ENCODE measurements around the gene PCDH15.
"Not testable (repeated sequence)": the region's sequence is repeated elsewhere in the genome, so short reads cannot be mapped to it uniquely, and the experiment has no call there.

PCDH15 gene

DNA sequence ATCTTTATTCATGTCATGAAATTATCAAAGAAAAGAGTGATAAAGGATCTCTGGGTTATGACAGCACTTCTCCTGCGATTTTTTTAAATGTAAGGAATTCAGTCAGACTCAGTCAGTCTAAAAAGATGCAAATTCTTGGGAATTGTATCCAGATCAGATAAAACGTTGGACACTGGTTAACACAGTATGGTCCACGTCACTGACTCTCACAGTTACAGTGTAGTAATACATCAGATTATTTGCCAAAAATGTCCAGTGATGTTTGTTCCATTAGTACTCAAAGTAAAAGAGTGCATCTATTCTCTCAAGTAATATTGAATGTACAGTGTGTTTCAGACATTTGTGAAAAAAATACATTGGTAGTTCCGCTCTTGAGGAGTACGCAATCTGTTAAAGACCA lies 224.5 kb downstream of the PCDH15 start:
- Histone ChIP-seq H3K9me3 (ENCODE audit: control insufficient read depth, insufficient read depth, low read length) (no peaks in the 10 kb centered on the region), H3K9ac (ENCODE audit: low read depth, low read length) (no peak overlapping the region), H3K36me3 (ENCODE audit: insufficient read depth, low read length) (no peaks in the 10 kb centered on the region), H3K4me1 (ENCODE audit: insufficient read depth, low read length) (no peaks in the 10 kb centered on the region)

DNA sequence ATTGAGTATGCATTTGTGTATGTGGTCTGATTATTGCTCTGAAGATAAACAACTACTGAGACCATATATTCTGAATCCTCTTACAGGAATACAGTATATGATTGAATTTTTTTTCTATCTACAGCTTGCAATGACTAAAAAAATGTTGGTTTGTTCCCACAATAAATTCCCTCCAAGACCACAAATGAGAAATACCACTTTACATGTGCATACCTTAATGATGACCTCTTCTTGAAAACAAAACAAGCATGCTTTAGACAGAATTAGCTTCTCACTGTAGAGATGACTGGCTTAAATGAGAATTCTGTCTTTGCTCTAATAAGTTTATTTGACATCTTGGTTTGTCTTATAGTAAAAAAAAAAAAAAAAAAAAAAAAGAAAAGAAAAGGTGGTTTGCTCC lies 241.5 kb downstream of the PCDH15 start:
- H3K4me1 ChIP-seq (ENCODE audit: insufficient read depth, low read length), result no peaks in the 10 kb centered on the region
- H3K9me3 ChIP-seq (ENCODE audit: control insufficient read depth, insufficient read depth, low read length), result no peaks in the 10 kb centered on the region

DNA sequence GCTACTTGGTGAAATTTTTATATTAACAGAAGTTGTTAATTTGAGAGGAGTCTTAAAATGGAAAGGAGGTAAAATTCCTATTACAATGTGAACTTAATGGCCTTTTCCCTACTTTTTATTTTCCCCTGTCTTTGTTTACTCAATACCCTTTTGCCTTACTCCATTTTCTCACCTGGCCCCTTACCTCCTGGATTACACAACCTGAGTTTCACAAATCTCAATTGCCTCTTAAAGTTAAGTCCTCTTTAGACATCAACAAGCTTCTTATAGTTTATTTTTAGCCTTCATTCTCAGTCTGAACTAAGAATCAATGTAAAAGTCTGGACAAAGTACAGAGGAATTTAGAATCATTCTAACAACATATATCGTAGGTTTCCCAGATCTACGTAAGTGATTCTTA lies 247.0 kb downstream of the PCDH15 start:
- no peaks in the 10 kb centered on the region for H3K4me1 ChIP-seq (ENCODE audit: insufficient read depth, low read length)
- H3K9ac ChIP-seq (ENCODE audit: low read depth, low read length), result no peak overlapping the region
- H3K9me3 ChIP-seq (ENCODE audit: control insufficient read depth, insufficient read depth, low read length), result no peaks in the 10 kb centered on the region
- H3K36me3 ChIP-seq (ENCODE audit: insufficient read depth, low read length), result no peaks in the 10 kb centered on the region

More for the DNA sequence above, 241.5 kb downstream of the PCDH15 start:
- H3K9ac ChIP-seq (ENCODE audit: low read depth, low read length), result no peak overlapping the region
- H3K36me3 ChIP-seq (ENCODE audit: insufficient read depth, low read length), result no peaks in the 10 kb centered on the region

DNA sequence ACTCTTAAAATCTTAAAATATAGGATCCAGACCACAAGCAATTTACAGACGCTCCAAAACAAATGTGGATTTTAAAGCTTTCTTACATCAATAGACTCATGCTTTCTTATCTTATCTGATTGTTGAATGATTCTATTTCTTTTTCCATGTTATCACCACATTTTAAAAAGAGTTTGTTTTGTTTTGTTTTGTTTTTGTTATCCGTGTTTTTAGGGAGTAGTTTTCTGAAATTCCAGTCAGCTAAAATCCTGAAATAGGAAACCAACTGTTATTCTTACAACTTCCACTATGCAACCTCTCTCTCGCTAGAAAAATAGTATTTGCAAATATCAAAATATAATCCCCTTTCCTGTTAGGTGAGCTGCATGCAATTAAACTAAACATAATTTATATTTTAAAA lies 251.0 kb downstream of the PCDH15 start:
- no peak overlapping the region for H3K9ac ChIP-seq (ENCODE audit: low read depth, low read length)
- no peaks in the 10 kb centered on the region for H3K4me1 ChIP-seq (ENCODE audit: insufficient read depth, low read length)
- H3K9me3 ChIP-seq (ENCODE audit: control insufficient read depth, insufficient read depth, low read length), result no peaks in the 10 kb centered on the region
- H3K36me3 ChIP-seq (ENCODE audit: insufficient read depth, low read length), result no peaks in the 10 kb centered on the region

DNA sequence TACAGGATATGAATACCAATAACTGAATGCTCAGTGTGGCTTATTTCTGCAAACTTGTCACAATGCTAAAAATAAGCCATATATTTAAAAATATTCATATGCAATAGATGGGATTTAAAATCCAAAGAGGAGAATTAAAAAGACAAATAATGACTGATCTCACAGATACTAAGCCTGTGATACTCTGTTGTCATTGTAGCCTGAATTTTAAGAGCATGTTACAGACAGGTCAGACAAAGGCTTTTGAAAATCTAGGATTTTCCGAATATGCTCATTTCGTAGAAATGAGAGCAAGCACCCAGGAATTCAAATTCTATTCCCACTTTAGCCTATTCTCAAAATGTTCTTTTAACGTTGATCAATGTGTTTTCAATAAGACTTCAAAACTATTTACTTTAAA lies 269.7 kb downstream of the PCDH15 start:
- Histone ChIP-seq H3K9ac (ENCODE audit: low read depth, low read length) (no peak overlapping the region), H3K36me3 (ENCODE audit: insufficient read depth, low read length) (no peaks in the 10 kb centered on the region), H3K9me3 (ENCODE audit: control insufficient read depth, insufficient read depth, low read length) (no peaks in the 10 kb centered on the region), H3K4me1 (ENCODE audit: insufficient read depth, low read length) (no peaks in the 10 kb centered on the region)

DNA sequence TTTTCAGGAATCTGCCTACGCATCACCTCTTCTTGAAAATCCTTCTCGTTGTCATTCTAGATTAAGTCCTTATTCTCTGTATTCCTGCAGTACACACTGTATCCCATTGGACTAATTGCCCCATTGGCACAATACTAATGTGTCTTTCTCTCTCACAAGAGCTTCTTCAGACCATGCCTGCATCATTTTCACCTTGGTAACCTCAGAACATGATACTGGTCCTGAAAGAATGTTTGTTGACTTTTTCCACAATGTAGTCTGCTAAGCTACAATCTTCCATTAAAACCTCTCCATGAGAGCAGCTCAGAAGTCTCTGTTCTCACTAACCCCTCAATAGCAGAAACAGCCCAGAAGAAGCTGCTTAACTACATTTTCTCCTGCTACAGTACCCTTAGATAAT lies 270.7 kb downstream of the PCDH15 start:
- no peak overlapping the region for H3K9ac ChIP-seq (ENCODE audit: low read depth, low read length)
- no peaks in the 10 kb centered on the region for H3K9me3 ChIP-seq (ENCODE audit: control insufficient read depth, insufficient read depth, low read length)
- H3K36me3 ChIP-seq (ENCODE audit: insufficient read depth, low read length), result no peaks in the 10 kb centered on the region
- no peaks in the 10 kb centered on the region for H3K4me1 ChIP-seq (ENCODE audit: insufficient read depth, low read length)

DNA sequence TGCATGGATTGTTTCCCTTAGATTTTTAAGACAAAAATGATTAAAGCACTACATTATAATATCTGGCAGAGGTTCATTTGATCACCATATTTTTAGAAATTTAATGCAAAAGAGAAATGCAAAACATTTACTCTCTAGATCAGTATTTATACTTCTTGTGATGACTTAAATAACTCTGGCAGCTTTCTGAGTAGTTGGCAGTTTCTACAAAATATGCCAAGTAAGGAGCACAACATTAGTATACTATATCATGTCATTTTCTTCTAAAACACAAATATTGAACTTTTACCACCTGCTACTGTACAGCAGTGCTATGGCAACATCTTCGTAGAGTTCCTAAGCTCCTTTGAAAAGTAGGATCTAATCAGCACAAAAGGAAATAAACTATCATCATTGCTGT lies 275.2 kb downstream of the PCDH15 start:
- H3K36me3 ChIP-seq (ENCODE audit: insufficient read depth, low read length), result no peaks in the 10 kb centered on the region
- no peak overlapping the region for H3K9ac ChIP-seq (ENCODE audit: low read depth, low read length)
- no peaks in the 10 kb centered on the region for H3K4me1 ChIP-seq (ENCODE audit: insufficient read depth, low read length)
- H3K9me3 ChIP-seq (ENCODE audit: control insufficient read depth, insufficient read depth, low read length), result no peaks in the 10 kb centered on the region

DNA sequence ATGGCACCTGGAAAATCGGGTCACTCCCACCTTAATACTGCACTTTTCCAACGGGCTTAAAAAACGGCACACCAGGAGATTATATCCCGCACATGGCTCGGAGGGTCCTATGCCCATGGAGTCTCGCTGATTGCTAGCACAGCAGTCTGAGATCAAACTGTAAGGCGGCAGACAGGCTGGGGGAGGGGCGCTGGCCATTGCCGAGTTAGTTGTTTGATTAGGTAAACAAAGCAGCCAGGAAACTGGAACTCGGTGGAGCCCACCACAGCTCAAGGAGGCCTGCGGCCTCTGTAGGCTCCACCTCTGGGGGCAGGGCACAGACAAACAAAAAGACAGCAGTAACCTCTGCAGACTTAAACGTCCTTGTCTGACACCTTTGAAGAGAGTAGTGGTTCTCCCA lies 285.8 kb downstream of the PCDH15 start:
- H3K4me1 ChIP-seq (ENCODE audit: insufficient read depth, low read length), result not testable (repeated sequence)

DNA sequence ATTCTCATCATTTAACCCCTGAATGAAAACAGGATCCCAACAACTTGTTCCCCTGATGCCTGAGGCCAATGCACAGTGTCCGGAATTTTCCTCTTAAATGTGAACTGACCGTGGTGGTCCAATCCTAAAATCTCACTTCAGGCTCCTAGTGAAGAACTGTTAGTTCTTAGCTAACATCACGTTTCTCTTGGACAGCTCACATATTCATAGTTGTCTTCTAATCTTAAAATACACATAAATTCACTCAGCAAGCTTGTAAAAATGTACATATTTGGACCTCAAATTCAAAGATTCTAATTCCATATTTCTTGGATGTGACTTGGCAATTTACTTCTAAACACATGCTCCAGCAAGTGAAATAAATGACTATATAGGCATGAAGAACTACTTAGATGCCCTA lies 297.2 kb downstream of the PCDH15 start:
- Histone ChIP-seq H3K4me1 (ENCODE audit: insufficient read depth, low read length) (no peaks in the 10 kb centered on the region), H3K9ac (ENCODE audit: low read depth, low read length) (no peak overlapping the region), H3K36me3 (ENCODE audit: insufficient read depth, low read length) (no peaks in the 10 kb centered on the region), H3K9me3 (ENCODE audit: control insufficient read depth, insufficient read depth, low read length) (no peaks in the 10 kb centered on the region)

More for the DNA sequence above, 285.8 kb downstream of the PCDH15 start:
- H3K36me3 ChIP-seq (ENCODE audit: insufficient read depth, low read length); H3K9ac ChIP-seq (ENCODE audit: low read depth, low read length); H3K9me3 ChIP-seq (ENCODE audit: control insufficient read depth, insufficient read depth, low read length): not testable (repeated sequence)

DNA sequence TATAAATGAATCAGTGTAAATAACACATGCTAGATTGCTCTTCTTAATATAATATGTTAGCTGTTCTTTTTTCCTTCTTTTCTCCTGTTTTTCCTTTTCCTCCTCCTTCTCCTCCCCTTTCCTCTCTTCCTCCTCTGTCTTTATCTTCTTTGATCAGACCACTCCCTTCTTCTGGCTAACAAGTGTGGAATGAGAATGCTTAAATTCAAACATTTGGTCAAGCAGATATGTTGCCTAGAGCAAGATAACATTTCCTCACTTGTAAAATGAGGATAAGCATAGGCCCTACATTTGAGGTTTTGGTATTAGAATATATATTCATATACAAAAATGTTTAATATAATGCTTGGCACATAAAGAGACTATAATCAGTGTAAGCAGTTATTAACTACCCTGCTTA lies 299.1 kb downstream of the PCDH15 start:
- Histone ChIP-seq H3K9ac (ENCODE audit: low read depth, low read length) (no peak overlapping the region), H3K36me3 (ENCODE audit: insufficient read depth, low read length) (no peaks in the 10 kb centered on the region), H3K4me1 (ENCODE audit: insufficient read depth, low read length) (no peaks in the 10 kb centered on the region), H3K9me3 (ENCODE audit: control insufficient read depth, insufficient read depth, low read length) (no peaks in the 10 kb centered on the region)

DNA sequence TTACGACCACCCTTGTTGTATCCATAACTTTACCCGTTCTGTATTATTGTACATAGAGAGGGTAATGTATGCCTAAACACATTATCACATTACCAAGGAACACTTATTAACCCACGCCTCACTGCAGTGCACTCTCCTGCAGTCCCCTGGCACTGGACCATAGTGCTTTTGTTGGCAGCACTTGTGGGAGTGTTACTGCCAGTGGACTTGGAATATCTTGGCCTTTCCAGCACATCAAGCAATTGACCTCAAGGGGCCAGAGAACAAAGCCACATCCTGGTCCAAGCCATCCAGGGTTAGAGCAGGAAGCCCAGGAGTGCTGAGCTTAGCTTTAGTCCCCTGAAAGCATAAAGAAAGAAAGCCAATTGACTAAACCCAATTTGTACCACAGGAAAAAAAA lies 304.2 kb downstream of the PCDH15 start:
- no peaks in the 10 kb centered on the region for H3K4me1 ChIP-seq (ENCODE audit: insufficient read depth, low read length)
- H3K9ac ChIP-seq (ENCODE audit: low read depth, low read length), result no peak overlapping the region
- H3K36me3 ChIP-seq (ENCODE audit: insufficient read depth, low read length), result no peaks in the 10 kb centered on the region
- no peaks in the 10 kb centered on the region for H3K9me3 ChIP-seq (ENCODE audit: control insufficient read depth, insufficient read depth, low read length)

DNA sequence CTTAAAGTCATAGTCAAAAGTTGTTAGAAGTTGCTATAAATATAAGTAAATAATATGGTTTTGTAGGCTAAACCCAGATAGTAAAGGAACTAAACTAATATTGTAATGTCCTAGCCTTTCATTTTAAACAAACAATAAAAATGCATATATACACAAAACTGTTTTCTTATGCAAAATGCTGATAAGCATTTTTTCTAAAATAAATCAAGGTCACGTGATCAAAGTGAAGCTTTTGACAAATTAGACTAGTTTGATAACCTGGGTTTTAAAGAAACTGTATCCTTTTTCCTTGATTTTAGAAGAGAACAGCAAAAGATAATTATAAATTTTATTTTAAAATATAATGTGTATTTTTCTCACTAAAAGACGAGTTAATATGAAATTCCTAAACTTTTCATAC lies 313.3 kb downstream of the PCDH15 start:
- Histone ChIP-seq H3K4me1 (ENCODE audit: insufficient read depth, low read length) (no peaks in the 10 kb centered on the region), H3K36me3 (ENCODE audit: insufficient read depth, low read length) (no peaks in the 10 kb centered on the region), H3K9me3 (ENCODE audit: control insufficient read depth, insufficient read depth, low read length) (peaks cover 4% of the 10 kb centered on the region; the same call in 1 of the 2 replicates), H3K9ac (ENCODE audit: low read depth, low read length) (no peak overlapping the region)

DNA sequence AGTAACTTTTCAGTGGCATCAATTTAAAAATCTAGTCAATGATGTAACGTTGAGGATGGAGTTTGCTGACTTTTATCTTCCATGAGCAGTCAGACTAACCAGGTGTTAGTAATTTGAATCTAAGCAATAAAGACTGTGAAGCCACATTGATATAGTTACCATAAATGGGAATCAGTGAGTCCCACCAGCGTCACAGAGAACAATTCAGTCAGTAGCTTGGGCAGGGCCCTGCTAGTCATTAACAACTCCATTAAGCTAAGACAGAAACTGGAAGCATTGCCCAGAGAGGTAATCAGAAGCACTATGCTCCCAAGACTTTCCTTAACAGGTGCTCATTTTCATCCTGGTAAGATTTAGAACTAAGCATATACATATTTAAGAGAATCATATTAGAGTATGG lies 315.1 kb downstream of the PCDH15 start:
- peaks cover 4% of the 10 kb centered on the region; the same call in 1 of the 2 replicates for H3K9me3 ChIP-seq (ENCODE audit: control insufficient read depth, insufficient read depth, low read length)
- H3K4me1 ChIP-seq (ENCODE audit: insufficient read depth, low read length), result no peaks in the 10 kb centered on the region
- no peaks in the 10 kb centered on the region for H3K36me3 ChIP-seq (ENCODE audit: insufficient read depth, low read length)
- no peak overlapping the region for H3K9ac ChIP-seq (ENCODE audit: low read depth, low read length)

DNA sequence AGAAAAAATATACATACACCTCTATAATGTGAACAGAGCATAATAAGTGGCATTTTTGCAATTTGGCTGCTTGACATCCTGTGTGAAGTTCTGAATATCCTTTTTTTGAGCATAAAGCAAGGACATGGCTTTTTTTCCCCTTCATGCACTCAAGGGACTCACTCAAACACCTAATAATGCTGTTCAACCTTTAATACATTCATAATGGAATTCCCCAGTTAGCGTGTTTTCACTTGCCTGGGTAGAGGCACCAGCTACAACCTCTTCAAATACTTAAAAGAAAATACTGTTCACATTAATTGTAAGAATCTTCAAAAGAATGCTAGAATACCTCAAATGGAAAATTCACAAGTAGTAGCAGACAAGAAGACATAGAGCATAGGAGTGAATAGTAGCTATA lies 316.8 kb downstream of the PCDH15 start:
- H3K9me3 ChIP-seq (ENCODE audit: control insufficient read depth, insufficient read depth, low read length), result peaks cover 4% of the 10 kb centered on the region; the same call in 1 of the 2 replicates
- no peak overlapping the region for H3K9ac ChIP-seq (ENCODE audit: low read depth, low read length)
- no peaks in the 10 kb centered on the region for H3K4me1 ChIP-seq (ENCODE audit: insufficient read depth, low read length)
- H3K36me3 ChIP-seq (ENCODE audit: insufficient read depth, low read length), result no peaks in the 10 kb centered on the region

DNA sequence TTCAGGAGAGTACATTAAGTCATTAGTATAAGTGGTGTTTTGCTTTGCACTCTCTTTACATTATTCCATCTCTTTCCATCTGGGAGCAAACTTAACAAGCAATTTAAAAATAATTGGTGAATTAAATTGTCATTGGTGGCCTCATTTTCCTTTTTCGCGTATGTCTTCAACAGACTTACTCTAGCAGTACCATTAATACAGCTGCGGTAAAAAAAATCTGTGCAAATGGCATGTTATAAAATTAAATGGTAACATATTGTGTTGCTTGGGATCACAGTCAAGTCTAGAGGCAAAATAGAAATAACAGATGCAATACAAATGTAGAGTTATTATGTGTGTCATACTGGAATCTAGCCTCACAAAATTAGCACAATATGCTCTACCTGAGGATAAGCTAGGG lies 322.4 kb downstream of the PCDH15 start:
- no peaks in the 10 kb centered on the region for H3K36me3 ChIP-seq (ENCODE audit: insufficient read depth, low read length)
- no peaks in the 10 kb centered on the region for H3K9me3 ChIP-seq (ENCODE audit: control insufficient read depth, insufficient read depth, low read length)
- peaks cover 8% of the 10 kb centered on the region; the same call in 1 of the 2 replicates for H3K4me1 ChIP-seq (ENCODE audit: insufficient read depth, low read length)
- no peak overlapping the region for H3K9ac ChIP-seq (ENCODE audit: low read depth, low read length)

DNA sequence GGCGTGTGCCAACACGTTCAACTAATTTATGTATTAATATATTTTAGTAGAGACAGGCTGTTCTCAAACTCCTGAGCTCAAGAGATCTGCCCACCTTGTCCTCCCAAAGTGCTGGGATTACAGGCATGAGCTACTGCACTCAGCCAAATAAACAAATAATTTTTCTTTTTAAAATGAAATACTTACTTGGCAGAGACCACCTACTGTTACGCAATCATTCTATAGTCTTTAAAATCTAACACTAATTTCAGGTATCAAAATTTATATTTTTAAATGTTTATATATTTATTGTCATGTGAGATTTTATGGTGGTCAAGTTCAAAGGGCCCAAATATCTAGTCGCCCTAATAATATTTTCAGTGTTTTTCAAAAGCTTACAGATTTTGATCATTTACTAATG lies 323.3 kb downstream of the PCDH15 start:
- H3K9ac ChIP-seq (ENCODE audit: low read depth, low read length), result no peak overlapping the region
- no peaks in the 10 kb centered on the region for H3K9me3 ChIP-seq (ENCODE audit: control insufficient read depth, insufficient read depth, low read length)
- H3K36me3 ChIP-seq (ENCODE audit: insufficient read depth, low read length), result no peaks in the 10 kb centered on the region
- H3K4me1 ChIP-seq (ENCODE audit: insufficient read depth, low read length), result peaks cover 8% of the 10 kb centered on the region; the same call in 1 of the 2 replicates

Data from ES-I3 (cell line).